Immature natural killer cell (primary cell): ENCODE results near the gene GOLGA8F. TPM values are rescaled to one million over a fixed set of nuclear protein-coding genes. Genes with fewer than 3 reads are reported as not detected.
"Not testable (repeated sequence)": the region's sequence is repeated elsewhere in the genome, so short reads cannot be mapped to it uniquely, and the experiment has no call there.

Source experiments
- DNase-seq, 3 donors: peaks; one replicate each; pipeline ENCODE4 v3.0.0; 2022; ENCODE audit warnings: mixed read lengths in 1 of 3
- H3K27ac Mint-ChIP-seq, 6 donors: one replicate each; pipeline ENCODE4 v1.8.0; 2020; ENCODE audit warnings: mixed read lengths in 6 of 6, mild to moderate bottlenecking in 5 of 6, inconsistent platforms in 4 of 6, moderate library complexity in 3 of 6
- H3K27me3 Mint-ChIP-seq, 3 donors: one replicate each; pipeline ENCODE4 v1.8.0; 2020 to 2021; ENCODE audit warnings: low read depth in 3 of 3, mild to moderate bottlenecking in 3 of 3, mixed read lengths in 3 of 3, moderate library complexity in 3 of 3, inconsistent platforms in 1 of 3
- H3K36me3 Mint-ChIP-seq, 3 donors: one replicate each; pipeline ENCODE4 v1.8.0; 2020; ENCODE audit warnings: mixed read lengths in 3 of 3, inconsistent platforms in 2 of 3, mild to moderate bottlenecking in 2 of 3
- H3K4me1 Mint-ChIP-seq, 2 donors: one replicate each; pipeline ENCODE4 v1.8.0; 2020; ENCODE audit warnings: inconsistent platforms in 2 of 2, mild to moderate bottlenecking in 2 of 2, mixed read lengths in 2 of 2, moderate library complexity in 1 of 2
- H3K4me3 Mint-ChIP-seq, 5 donors: one replicate each; pipeline ENCODE4 v1.8.0; 2020; ENCODE audit warnings: mild to moderate bottlenecking in 5 of 5, mixed read lengths in 5 of 5, inconsistent platforms in 3 of 5, moderate library complexity in 3 of 5
- H3K9me3 Mint-ChIP-seq, 6 donors: one replicate each; pipeline ENCODE4 v1.8.0; 2020; ENCODE audit warnings: mild to moderate bottlenecking in 6 of 6, mixed read lengths in 6 of 6, inconsistent platforms in 4 of 6, moderate library complexity in 3 of 6
- polyA plus RNA-seq, 3 donors: library from polyadenylated mRNA; unstranded; fragments of 300-500 nt; fragmentation: Illumina TruSeq; gene quantifications; one replicate each; pipeline ENCODE4 v1.2.3, GENCODE V29; 2021

GOLGA8F gene, protein sequence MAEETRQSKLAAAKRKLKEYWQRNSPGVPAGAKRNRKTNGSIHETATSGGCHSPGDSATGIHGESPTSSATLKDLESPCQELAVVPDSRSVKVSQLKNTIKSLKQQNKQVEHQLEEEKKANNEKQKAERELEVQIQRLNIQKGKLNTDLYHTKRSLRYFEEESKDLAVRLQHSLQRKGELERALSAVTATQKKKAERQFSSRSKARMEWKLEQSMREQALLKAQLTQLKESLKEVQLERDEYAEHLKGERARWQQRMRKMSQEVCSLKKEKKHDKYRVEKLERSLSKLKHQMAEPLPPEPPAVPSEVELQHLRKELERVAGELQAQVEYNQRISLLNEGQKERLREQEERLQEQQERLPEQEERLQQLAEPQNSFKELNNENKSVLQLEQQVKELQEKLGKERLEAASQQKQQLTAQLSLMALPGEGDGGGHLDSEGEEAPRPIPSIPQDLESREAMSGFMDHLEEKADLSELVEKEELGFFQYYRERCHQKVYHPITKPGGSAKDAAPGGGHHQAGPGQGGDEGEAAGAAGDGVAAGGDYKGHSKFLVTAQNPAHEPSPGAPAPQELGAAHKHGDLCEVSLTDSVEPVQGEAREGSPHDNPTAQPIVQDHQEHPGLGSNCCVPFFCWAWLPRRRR
- not detected for polyA plus RNA-seq

DNA sequence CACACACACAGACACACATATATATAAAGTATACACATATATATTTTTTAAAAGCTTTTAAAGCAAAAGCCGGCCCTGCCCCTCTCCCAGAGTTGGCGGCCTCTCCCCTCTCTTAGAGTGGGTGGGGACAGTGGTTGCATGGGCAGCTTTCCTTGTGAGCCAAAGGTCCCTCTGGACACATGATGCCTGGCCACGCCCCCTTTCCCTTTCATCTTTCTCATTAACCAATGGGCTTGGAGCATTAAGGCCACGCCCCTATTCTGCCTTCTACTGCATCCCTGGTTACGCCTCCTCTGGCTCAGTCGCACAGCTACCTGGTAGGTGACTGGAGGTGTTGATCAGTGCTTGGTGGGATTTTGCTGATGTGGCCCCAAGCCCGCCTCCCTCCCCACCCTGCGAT lies at the start of gene GOLGA8F:
GOLGA8F (plus strand) TSS at position 301 of the 400 bp plus-strand sequence; CDS start at position 399, 98 bp downstream.
- H3K4me1 Mint-ChIP-seq, H3K9me3 Mint-ChIP-seq, H3K27ac Mint-ChIP-seq, H3K27me3 Mint-ChIP-seq, H3K36me3 Mint-ChIP-seq, H3K4me3 Mint-ChIP-seq, DNase-seq: not testable (repeated sequence)

DNA sequence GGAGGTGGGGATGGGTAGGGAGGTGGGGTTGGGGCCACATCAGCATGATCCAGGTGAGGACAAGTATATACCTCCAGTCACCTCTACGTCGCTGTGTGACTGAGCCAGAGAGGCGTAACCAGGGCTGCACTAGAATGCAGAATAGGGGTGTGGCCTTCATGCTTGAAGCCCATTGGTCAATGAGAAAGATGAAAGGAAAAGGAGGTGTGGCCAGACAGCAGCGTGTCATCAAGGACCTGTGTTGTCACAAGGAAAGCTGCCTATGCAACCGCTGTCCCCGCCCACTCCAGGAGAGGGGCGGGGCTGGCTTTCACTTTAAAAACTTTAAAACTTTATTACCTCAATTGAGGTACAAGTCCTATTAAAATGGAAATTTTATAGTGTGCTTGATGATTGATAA lies 20.5 kb upstream of the GOLGA8F start, which contains the start of gene GOLGA6L24:
GOLGA6L24 (minus strand) TSS at position 101 of the 400 bp plus-strand sequence; CDS start at position 40, 61 bp downstream.
- H3K27ac Mint-ChIP-seq, H3K27me3 Mint-ChIP-seq, H3K36me3 Mint-ChIP-seq, DNase-seq, H3K4me3 Mint-ChIP-seq, H3K4me1 Mint-ChIP-seq, H3K9me3 Mint-ChIP-seq: not testable (repeated sequence)

DNA sequence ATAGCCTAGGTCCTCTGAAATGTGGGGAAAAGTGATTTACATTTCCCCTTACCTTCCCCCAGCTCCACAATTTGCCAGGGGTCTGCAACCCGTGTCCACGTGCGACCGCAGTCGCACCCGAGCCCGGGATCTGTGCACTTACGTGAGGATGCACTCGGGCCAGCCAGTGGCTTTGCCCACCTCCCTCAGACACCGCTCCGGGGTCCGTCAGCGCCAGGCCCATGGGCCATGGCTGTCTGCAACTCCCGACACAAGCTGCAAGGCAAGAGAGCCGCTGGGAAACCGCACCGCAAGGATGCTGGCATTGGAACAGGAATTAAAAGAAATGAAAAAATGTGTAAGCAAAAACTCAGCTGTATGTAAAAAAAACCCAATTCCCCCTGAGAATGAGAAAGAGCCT lies 13.0 kb upstream of the GOLGA8F start:
- H3K27ac Mint-ChIP-seq, H3K36me3 Mint-ChIP-seq, H3K9me3 Mint-ChIP-seq, H3K27me3 Mint-ChIP-seq, DNase-seq, H3K4me3 Mint-ChIP-seq, H3K4me1 Mint-ChIP-seq: not testable (repeated sequence)

DNA sequence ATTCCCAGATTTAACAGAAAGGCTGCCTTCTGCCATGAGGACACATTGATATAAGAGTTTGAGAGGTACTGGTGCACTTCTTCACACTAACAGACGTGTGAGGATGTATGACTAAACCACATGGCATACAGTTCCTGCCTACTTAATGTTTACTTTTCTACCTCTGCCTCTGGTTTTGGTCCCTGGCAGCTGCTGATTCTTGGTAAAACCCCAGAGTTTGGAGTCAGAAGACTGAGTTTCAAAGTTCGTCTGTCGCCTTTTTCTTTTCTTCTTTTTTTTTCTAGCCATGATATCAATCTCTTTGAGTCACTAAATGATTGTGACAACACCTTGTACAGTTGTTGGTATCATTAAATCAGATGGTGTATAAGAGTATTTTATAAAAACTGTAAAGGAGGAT lies 1.6 kb downstream of the GOLGA8F start:
- H3K27me3 Mint-ChIP-seq, H3K36me3 Mint-ChIP-seq, H3K4me3 Mint-ChIP-seq, H3K27ac Mint-ChIP-seq, H3K4me1 Mint-ChIP-seq, H3K9me3 Mint-ChIP-seq, DNase-seq: not testable (repeated sequence)

DNA sequence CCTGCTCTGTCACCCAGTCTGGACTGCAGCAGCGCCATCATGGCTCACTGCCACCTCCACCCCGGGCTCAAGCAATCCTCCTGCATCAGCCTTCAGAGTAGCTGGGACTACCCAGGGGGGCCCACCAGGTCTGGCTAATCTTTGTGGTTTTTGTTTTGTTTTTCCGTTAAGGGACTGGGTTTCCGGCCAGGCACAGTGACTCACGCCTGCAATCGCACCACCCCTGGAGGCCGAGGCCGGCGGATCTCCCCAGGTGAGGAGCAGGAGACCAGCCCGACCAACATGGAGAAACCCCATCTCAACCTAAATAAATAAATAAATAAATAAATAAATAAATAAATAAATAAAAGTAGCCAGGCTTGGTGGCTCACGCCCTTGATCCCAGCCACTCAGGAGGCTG lies 17.6 kb downstream of the GOLGA8F start:
- H3K36me3 Mint-ChIP-seq, H3K4me3 Mint-ChIP-seq, H3K9me3 Mint-ChIP-seq, DNase-seq, H3K4me1 Mint-ChIP-seq, H3K27me3 Mint-ChIP-seq, H3K27ac Mint-ChIP-seq: not testable (repeated sequence)

DNA sequence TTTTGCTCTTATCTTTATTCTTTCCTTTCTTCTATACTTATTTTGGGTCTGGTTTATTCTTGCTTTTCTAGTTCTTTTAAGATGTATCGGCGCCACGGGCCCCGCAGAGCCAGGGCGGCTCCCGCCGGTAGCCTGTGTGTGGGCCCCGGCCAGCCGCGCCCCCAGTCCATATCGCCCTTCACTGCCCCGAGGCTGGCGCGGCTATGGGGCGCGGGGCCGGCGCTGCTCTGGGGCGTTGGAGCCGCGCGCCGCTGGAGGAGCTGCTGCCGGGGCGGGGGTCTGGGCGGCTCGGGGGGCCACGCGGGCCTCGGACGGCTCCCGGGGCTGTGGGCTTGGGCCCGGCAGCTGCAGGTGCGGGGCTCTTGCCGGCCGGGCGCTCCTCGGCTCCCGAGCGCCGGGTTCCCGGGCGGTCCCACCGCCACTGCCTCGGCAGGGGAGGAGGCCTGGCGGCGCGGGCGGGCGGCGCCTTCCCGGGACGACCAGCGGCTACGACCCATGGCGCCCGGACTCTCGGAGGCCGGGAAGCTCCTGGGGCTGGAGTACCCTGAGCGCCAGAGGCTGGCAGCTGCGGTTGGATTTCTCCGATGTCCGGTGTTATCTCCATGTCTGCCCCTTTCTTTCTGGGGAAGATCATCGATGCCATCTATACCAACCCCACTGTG lies 24.4 kb downstream of the GOLGA8F start:
- not testable (repeated sequence) for H3K4me3 Mint-ChIP-seq, H3K27ac Mint-ChIP-seq, H3K4me1 Mint-ChIP-seq, H3K9me3 Mint-ChIP-seq, DNase-seq, H3K27me3 Mint-ChIP-seq, H3K36me3 Mint-ChIP-seq

DNA sequence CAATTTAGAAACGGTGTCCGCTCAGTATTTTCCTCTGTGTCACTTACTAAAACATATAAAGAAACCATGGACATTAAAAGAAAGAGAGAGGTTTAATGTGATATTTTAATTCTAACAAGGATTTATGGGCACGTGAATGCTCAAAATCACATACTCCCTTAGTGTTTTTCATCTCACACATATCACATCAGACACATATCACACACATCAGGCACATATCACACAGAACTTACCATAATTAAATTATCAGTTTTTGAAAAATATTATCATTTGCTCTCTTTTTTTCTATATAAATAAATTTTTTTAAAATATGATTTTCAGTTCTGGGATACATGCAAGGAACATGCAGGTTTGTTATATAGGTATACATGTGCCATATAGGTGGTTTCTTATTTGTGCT lies 42.0 kb downstream of the GOLGA8F start:
- not testable (repeated sequence) for H3K9me3 Mint-ChIP-seq, H3K4me1 Mint-ChIP-seq, DNase-seq, H3K27ac Mint-ChIP-seq, H3K36me3 Mint-ChIP-seq, H3K27me3 Mint-ChIP-seq, H3K4me3 Mint-ChIP-seq

DNA sequence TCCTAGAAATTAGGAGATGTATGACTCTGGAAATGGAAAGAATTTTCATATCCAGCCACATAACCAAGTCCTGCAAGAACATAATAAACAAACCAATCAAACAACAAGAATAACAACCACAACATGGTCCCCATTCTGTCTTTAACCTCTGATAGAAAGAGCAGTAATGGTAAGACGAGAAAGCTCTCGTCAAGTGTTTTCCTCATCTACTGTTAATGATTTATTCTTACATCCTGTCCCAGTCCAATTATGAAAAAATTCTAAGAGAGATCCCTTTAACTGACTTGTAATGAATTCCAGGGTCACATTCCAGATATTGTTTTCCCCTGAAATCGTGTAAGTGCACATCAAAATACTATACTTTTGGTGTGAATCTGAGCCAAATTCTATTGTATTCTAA lies 57.1 kb downstream of the GOLGA8F start:
- not testable (repeated sequence) for H3K4me1 Mint-ChIP-seq, H3K36me3 Mint-ChIP-seq, H3K27ac Mint-ChIP-seq, H3K4me3 Mint-ChIP-seq, DNase-seq, H3K9me3 Mint-ChIP-seq, H3K27me3 Mint-ChIP-seq

Other genes starting within 250 kb of the GOLGA8F start
- gene HERC2, start 56.5 kb upstream of the GOLGA8F start, polyA plus RNA-seq = 10 to 100 TPM in 1 of 3 donors, 1 to 10 TPM in 2; 4.8 to 13.9 (median 7.6) TPM
- not detected for gene GOLGA6L24, start 20.6 kb upstream of the GOLGA8F start, polyA plus RNA-seq
- not detected for gene GOLGA8G, start 154.3 kb downstream of the GOLGA8F start, polyA plus RNA-seq
- not detected for gene GOLGA6L25, start 174.9 kb downstream of the GOLGA8F start, polyA plus RNA-seq